ENCODE results near the gene SLC39A8. TPM values are rescaled to one million over a fixed set of nuclear protein-coding genes. Genes with fewer than 3 reads are reported as not detected.

SLC39A8 gene
- polyA plus RNA-seq, 2 of the 4 experiments (the other 2 are of a cell fraction): 14.1 to 20.4 TPM

DNA sequence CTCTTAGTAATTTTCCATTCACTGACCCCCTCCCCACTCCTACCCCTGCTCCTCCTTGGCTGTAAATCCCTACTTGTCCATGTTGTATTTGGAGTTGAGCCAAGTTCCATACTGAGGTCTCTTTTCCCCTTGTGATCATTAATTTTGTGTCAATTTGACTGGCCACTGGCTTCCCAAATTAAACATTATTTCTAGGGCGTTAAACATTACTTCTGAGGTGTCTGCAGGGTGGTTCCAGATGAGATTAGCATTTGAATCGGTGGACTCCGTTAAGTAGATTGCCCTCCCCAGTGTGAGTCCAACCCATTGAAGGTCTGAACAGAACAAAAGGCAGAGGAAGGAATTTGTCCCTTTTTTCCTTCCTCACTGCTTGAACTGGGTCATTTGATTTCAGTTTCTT lies 25.7 kb downstream of the SLC39A8 start:
- Histone ChIP-seq H3K4me3 (no peak overlapping the region), H3K9me3 (no peaks in the 10 kb centered on the region), H3K4me1 (no peaks in the 10 kb centered on the region), H3K27ac (no peak overlapping the region), H3K4me2 (no peak overlapping the region)
- ChIA-PET CTCF (no interaction called here), POLR2A (no interaction called here)
- ATAC-seq (no peak), FAIRE-seq (no peak), DNase-seq (ENCODE audit: low read depth in 1 of 2, low spot score in 1 of 2) (no peak)
- TF ChIP-seq ZC3H11A (IDR thresholded peaks at IDR 0.05): no peak
- TF ChIP-seq CHD4 (IDR thresholded peaks at IDR 0.05; ENCODE audit: borderline replicate concordance): no peak
- TF ChIP-seq POLR2A (IDR thresholded peaks at IDR 0.05; ENCODE audit: low read length): no peak
- no peak for TF ChIP-seq CHD2 (IDR thresholded peaks at IDR 0.05; ENCODE audit: low read length, partially characterized antibody)
- TF ChIP-seq, protein P1, sequence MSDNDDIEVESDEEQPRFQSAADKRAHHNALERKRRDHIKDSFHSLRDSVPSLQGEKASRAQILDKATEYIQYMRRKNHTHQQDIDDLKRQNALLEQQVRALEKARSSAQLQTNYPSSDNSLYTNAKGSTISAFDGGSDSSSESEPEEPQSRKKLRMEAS (IDR thresholded peaks at IDR 0.05): no peak
- TF ChIP-seq EHMT2 (IDR thresholded peaks at IDR 0.05; ENCODE audit: low read depth): no peak
- no peak for TF ChIP-seq HOXB13 (CRISPR knock-in tag; IDR thresholded peaks at IDR 0.05; ENCODE audit: low read depth)
- no peak for TF ChIP-seq RFX5 (IDR thresholded peaks at IDR 0.05)
- no peak for TF ChIP-seq RARB (CRISPR knock-in tag; IDR thresholded peaks at IDR 0.05)
- WGBS (ENCODE audit: missing lambda C conversion rate): 92% methylated on average over 3 of the region's 3 CpGs

DNA sequence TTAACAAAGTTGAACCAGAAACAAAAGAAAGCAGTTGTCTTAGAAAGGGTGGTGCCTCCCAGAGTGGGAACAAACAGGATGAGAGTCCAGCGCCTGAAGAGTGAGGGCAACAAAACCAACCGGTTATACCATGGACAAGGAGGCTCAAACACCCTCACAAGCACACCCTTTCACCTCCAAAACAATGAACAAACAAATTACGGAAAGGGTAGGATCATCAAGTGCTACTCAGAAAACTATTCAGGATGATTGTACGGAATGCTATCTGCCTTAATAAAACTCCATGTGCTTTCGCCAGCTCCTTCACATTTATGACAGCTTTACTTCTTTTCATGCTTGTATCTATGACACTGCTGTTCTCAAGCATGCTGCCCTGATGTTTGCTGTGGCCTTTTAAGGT lies 26.8 kb downstream of the SLC39A8 start:
- no peak for ATAC-seq
- TF ChIP-seq KDM5A (IDR thresholded peaks at IDR 0.05) (no peak), GATA3 (IDR thresholded peaks at IDR 0.05; ENCODE audit: borderline replicate concordance) (no peak), NFE2L2 (conservative IDR thresholded peaks at IDR 0.05; ENCODE audit: low read length) (no peak), POLR2A (IDR thresholded peaks at IDR 0.05; ENCODE audit: low read length) (no peak), JUN (IDR thresholded peaks at IDR 0.05) (no peak), KDM1A (IDR thresholded peaks at IDR 0.05; ENCODE audit: low read depth) (no peak)
- TF ChIP-seq, protein P2, sequence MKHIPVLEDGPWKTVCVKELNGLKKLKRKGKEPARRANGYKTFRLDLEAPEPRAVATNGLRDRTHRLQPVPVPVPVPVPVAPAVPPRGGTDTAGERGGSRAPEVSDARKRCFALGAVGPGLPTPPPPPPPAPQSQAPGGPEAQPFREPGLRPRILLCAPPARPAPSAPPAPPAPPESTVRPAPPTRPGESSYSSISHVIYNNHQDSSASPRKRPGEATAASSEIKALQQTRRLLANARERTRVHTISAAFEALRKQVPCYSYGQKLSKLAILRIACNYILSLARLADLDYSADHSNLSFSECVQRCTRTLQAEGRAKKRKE (CRISPR knock-in tag; IDR thresholded peaks at IDR 0.05; ENCODE audit: low read depth): no peak
- TF ChIP-seq, protein P3, sequence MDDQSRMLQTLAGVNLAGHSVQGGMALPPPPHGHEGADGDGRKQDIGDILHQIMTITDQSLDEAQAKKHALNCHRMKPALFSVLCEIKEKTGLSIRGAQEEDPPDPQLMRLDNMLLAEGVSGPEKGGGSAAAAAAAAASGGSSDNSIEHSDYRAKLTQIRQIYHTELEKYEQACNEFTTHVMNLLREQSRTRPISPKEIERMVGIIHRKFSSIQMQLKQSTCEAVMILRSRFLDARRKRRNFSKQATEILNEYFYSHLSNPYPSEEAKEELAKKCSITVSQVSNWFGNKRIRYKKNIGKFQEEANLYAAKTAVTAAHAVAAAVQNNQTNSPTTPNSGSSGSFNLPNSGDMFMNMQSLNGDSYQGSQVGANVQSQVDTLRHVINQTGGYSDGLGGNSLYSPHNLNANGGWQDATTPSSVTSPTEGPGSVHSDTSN (IDR thresholded peaks at IDR 0.05): no peak
- WGBS (ENCODE audit: missing lambda C conversion rate): 89% methylated on average over 5 of the region's 5 CpGs
- Histone ChIP-seq H3K4me3 (no peak overlapping the region), H3K9me3 (no peaks in the 10 kb centered on the region), H3K4me2 (no peak overlapping the region), H3K27ac (no peak overlapping the region), H3K4me1 (no peaks in the 10 kb centered on the region)
- DNase-seq (ENCODE audit: low read depth in 1 of 2, low spot score in 1 of 2): no peak
- no peak for FAIRE-seq
- CTCF ChIA-PET: interaction anchor here (1.7 kb wide), 1 partner anchor 19 kb away, joined by 6 read pairs; no protein-coding TSS in a partner anchor
- POLR2A ChIA-PET: no interaction called here

DNA sequence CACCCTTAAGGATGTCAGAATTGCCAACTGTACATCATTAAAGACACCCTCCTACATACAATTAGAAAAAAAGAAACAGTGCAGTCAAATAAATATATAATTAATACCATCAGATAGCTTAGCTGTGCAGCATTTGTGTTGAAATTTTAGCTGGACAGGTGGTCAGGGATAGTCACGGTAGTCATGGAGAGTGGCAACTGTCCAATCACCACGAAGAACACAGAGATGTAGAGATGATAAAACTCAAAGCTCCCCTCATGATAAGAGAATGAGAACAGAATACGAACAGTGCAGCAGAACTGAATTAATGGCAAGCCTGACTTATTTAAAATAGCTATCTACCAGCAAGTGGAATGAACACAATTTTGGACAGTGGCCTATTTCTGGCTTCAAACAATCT lies 27.2 kb downstream of the SLC39A8 start:
- CTCF ChIA-PET: interaction anchor here (1.7 kb wide), 1 partner anchor 18 kb away, joined by 6 read pairs; no protein-coding TSS in a partner anchor
- no peak overlapping the region for H3K4me2 ChIP-seq
- no peak for FAIRE-seq
- WGBS (ENCODE audit: missing lambda C conversion rate): 84% methylated on average over 3 of the region's 3 CpGs
- DNase-seq (ENCODE audit: low read depth in 1 of 2, low spot score in 1 of 2): no peak
- no peak for ATAC-seq
- POLR2A ChIA-PET: no interaction called here
- H3K9me3 ChIP-seq: no peaks in the 10 kb centered on the region
- TF ChIP-seq HEYL (CRISPR knock-in tag; IDR thresholded peaks at IDR 0.05) (no peak), POLR2A (IDR thresholded peaks at IDR 0.05; ENCODE audit: low read length) (no peak), PHF8 (IDR thresholded peaks at IDR 0.05; ENCODE audit: borderline replicate concordance, low read depth) (no peak), HOXA7 (CRISPR knock-in tag; IDR thresholded peaks at IDR 0.05) (no peak), ZNF302 (CRISPR knock-in tag; IDR thresholded peaks at IDR 0.05) (no peak), GATA3 (IDR thresholded peaks at IDR 0.05; ENCODE audit: borderline replicate concordance) (no peak), RCOR1 (IDR thresholded peaks at IDR 0.05; ENCODE audit: low read depth, low read length) (no peak), ESRRA (IDR thresholded peaks at IDR 0.05; ENCODE audit: borderline replicate concordance, low read length) (no peak)
- TF ChIP-seq, protein P4, sequence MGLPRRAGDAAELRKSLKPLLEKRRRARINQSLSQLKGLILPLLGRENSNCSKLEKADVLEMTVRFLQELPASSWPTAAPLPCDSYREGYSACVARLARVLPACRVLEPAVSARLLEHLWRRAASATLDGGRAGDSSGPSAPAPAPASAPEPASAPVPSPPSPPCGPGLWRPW (IDR thresholded peaks at IDR 0.05): no peak
- no peak overlapping the region for H3K27ac ChIP-seq
- H3K4me1 ChIP-seq: no peaks in the 10 kb centered on the region
- no peak overlapping the region for H3K4me3 ChIP-seq
